Skeletal muscle satellite cell (primary cell): ENCODE results near the gene MCRIP2.

ENCODE experiments used
- H3K27me3 ChIP-seq: 2 replicates; pipeline ENCODE4 v1.7.0; 2013; ENCODE audit warnings: low read length; ENCODE audit not compliant: control insufficient read depth, insufficient read depth
- H3K36me3 ChIP-seq: 2 replicates; pipeline ENCODE4 v1.7.0; 2013; ENCODE audit warnings: mild to moderate bottlenecking, control low read depth, low read length; ENCODE audit not compliant: insufficient read depth
- H3K4me1 ChIP-seq: 2 replicates; pipeline ENCODE4 v1.7.0; 2013; ENCODE audit warnings: low read length; ENCODE audit not compliant: control insufficient read depth, insufficient read depth
- H3K4me2 ChIP-seq: 2 replicates; pipeline ENCODE4 v1.7.0; 2013; ENCODE audit warnings: mild to moderate bottlenecking, low read length
- H3K4me3 ChIP-seq: 2 replicates; pipeline ENCODE4 v1.7.0; 2013; ENCODE audit warnings: low read length
- H3K9ac ChIP-seq: 2 replicates; pipeline ENCODE4 v1.7.0; 2013; ENCODE audit warnings: mild to moderate bottlenecking, low read depth, low read length, moderate library complexity
- H3K9me3 ChIP-seq: replicated peaks from 2 replicates; pipeline ENCODE4 v1.7.0; 2013; ENCODE audit warnings: mild to moderate bottlenecking, control low read depth, low read length

Gene MCRIP2

DNA sequence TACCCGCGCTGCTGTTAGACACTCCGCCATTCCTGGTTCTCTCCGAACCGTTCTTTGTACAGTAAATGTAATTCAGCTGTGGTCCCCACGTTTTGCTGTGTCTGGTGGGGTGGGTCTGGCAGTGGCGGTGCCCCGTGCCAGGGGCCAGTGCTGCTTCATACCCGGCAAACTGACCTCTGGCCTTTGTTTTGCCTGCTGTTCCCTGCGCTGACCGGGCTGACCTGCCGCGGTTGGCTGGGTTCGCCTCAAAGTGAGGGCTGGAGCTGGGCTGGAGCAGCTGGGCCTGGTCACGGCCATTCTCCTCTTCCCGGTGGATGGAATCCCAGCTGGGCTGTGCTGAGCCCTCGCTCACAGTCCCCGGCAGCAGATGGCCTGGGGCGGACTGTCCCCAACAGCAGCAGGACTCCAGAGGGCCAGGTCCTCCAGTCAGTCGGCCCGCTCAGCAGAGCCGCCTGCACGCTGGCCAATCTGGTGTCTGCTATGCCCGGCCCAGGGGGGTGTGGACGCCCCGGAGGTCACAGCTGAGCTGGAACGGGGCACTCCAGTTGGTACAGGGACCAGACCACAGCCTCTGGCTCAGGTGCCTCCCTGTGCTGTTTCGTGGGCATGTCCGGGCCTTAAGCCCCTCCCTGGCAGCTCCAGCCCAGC is 12.3 kb upstream of the MCRIP2 start:
- no peaks in the 10 kb centered on the region for H3K27me3 ChIP-seq
- H3K4me2 ChIP-seq = no peak overlapping the region
- H3K9ac ChIP-seq = no peak overlapping the region
- H3K36me3 ChIP-seq = peaks cover 15% of the 10 kb centered on the region
- H3K4me3 ChIP-seq = no peak overlapping the region
- H3K4me1 ChIP-seq = peaks cover 34% of the 10 kb centered on the region
- H3K9me3 ChIP-seq = no peaks in the 10 kb centered on the region

- Histone ChIP-seq H3K36me3 (peaks cover 16% of the 10 kb centered on the region), H3K4me1 (peaks cover 34% of the 10 kb centered on the region), H3K27me3 (no peaks in the 10 kb centered on the region), H3K4me2 (no peak overlapping the region), H3K9me3 (no peaks in the 10 kb centered on the region), H3K9ac (no peak overlapping the region), H3K4me3 (no peak overlapping the region)
Measured at GRCh38 chr16:629833-630248, 11.8 kb upstream of the MCRIP2 start.

DNA sequence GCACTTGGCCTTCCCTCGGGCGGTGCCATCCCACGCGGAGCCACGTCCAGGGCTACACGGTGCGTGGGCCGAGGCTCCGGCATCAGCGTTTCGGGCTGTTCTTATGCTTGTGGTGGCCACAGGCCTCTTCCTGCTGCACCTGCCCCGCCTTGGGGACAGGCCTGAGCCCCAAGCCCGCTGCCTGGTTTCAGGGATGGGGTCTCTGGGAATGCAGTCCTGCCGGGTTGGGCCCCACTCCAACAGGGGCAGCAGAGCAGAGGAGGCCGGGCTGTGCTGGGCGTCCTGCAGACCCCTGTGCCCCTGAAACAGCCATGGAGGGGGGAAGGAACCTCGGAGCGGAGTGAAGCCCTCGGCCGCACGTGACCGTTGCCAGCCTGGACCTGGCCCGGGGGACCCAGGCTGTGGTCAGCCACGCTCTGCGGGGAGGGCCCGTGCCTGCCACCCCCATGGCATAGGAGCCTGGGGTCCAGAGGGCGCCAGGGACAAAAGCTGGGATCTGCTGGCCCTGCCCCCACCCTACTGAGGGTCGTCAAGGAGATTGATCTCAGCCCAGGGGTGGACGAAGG is 11.3 kb upstream of the MCRIP2 start:
- Histone ChIP-seq H3K9ac (no peak overlapping the region), H3K9me3 (no peaks in the 10 kb centered on the region), H3K27me3 (no peaks in the 10 kb centered on the region), H3K4me1 (peaks cover 35% of the 10 kb centered on the region), H3K36me3 (peaks cover 16% of the 10 kb centered on the region), H3K4me3 (no peak overlapping the region), H3K4me2 (no peak overlapping the region)

DNA sequence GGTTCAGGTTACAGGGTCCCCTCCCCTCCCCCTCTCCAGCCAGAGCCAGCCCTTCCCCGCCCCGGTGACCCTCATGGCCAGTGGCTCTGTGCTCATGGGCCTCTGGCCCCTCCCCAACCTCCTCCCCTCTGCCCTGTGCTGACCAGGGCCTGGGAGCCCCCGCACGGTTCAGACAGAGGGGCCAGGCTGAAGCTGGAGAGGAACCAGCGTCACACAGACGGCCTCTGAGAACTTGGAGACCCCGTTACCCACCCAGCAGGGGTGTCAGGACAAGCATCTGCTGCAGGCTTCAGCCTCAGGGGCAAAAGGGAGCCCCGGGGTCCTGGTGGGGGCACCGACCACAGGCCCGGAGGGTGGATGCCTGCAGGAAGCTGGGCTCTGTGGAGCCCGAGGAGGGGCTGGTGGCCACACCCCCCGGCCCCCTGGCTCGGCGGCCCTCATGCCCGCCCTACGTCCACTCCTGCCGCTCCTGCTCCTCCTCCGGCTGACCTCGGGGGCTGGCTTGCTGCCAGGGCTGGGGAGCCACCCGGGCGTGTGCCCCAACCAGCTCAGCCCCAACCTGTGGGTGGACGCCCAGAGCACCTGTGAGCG is 10.7 kb upstream of the MCRIP2 start, which contains the start of gene WFIKKN1:
Gene WFIKKN1 (plus strand): TSS at position 171 of the 591 bp plus-strand sequence. CDS start 269 bp downstream, at position 440.
- Histone ChIP-seq H3K9me3 (no peaks in the 10 kb centered on the region), H3K4me1 (peaks cover 38% of the 10 kb centered on the region), H3K9ac (no peak within 1 kb of the TSS), H3K4me3 (no peak within 1 kb of the TSS), H3K36me3 (peaks cover 13% of the 10 kb centered on the region), H3K27me3 (no peaks in the 10 kb centered on the region), H3K4me2 (no peak within 1 kb of the TSS)

DNA sequence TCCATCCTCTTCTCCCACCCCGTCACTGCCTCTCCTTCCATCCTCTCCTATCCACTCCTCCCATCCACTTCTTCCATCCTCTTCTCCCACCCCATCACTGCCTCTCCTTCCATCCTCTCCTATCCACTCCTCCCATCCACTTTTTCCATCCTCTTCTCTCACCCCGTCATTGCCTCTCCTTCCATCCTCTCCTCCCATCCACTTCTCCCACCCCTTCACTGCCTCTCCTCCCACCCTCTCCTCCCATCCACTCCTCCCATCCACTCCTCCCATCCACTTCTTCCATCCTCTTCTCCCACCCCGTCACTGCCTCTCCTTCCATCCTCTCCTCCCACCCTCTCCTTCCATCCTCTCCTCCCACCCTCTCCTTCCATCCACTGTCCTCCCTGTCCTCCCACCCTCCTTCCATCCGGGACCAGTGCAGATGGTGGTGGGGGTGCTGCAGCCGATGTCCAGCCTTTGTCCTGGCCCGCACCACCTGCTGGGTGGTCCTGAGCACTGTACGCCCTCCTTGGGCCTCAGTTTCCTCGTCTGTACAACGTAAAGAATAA is 9.7 kb upstream of the MCRIP2 start:
- no peak overlapping the region for H3K4me3 ChIP-seq

GRCh38 chr16:632486-633335 is 8.9 kb upstream of the MCRIP2 start:
- Histone ChIP-seq H3K9ac (no peak overlapping the region), H3K4me1 (peaks cover 29% of the 10 kb centered on the region), H3K27me3 (no peaks in the 10 kb centered on the region), H3K36me3 (peaks cover 8% of the 10 kb centered on the region), H3K4me3 (no peak overlapping the region), H3K9me3 (no peaks in the 10 kb centered on the region), H3K4me2 (no peak overlapping the region)

More for the DNA sequence above, 9.7 kb upstream of the MCRIP2 start:
- Histone ChIP-seq H3K4me2 (no peak overlapping the region), H3K36me3 (peaks cover 8% of the 10 kb centered on the region), H3K9me3 (no peaks in the 10 kb centered on the region), H3K27me3 (no peaks in the 10 kb centered on the region), H3K9ac (no peak overlapping the region), H3K4me1 (peaks cover 32% of the 10 kb centered on the region)

GRCh38 chr16:633336-634050 is 8.1 kb upstream of the MCRIP2 start:
- H3K36me3 ChIP-seq = peaks cover 8% of the 10 kb centered on the region
- no peak overlapping the region for H3K4me2 ChIP-seq
- H3K27me3 ChIP-seq = no peaks in the 10 kb centered on the region
- no peak overlapping the region for H3K4me3 ChIP-seq
- H3K9ac ChIP-seq = no peak overlapping the region
- peaks cover 25% of the 10 kb centered on the region for H3K4me1 ChIP-seq
- no peaks in the 10 kb centered on the region for H3K9me3 ChIP-seq

DNA sequence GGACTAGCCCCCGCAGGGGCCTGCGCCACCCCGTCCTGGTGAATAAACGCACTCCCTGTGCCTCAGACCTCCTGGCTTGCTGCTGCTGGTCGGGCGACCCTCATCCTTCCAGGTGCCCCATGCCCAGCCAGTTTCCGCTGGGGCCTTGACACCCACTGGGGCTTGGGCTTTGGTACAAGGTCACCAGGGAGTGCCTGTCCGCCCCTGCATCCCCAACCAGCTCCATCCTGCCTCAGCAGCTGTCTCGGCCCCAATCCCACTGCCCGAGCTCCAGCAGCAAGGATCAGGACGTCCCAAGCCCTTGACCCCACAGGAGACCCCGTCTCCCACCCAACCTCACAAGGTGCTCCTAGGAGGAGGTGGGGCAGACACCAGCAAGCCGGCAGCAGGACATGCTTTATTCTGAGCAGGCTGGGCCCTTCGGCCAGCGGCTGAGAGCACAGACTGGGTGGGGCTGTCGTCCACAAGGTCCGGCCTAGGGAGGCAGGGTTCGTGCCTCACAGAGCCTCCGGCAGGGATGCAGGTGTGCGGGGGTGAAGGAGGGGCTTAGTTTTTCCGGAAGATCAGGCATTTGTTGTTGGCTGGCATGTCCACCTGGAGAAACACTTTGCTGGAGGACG is 7.5 kb upstream of the MCRIP2 start:
- Histone ChIP-seq H3K9ac (no peak overlapping the region), H3K4me1 (peaks cover 25% of the 10 kb centered on the region)

GRCh38 chr16:634996-635395 is 6.6 kb upstream of the MCRIP2 start:
- H3K9me3 ChIP-seq = no peaks in the 10 kb centered on the region
- peaks cover 22% of the 10 kb centered on the region for H3K4me1 ChIP-seq
- no peaks in the 10 kb centered on the region for H3K27me3 ChIP-seq
- H3K4me2 ChIP-seq = peak overlapping the region; percentile 100
- H3K4me3 ChIP-seq = peak overlapping the region; percentile 90
- H3K36me3 ChIP-seq = peaks cover 8% of the 10 kb centered on the region
- H3K9ac ChIP-seq = peak overlapping the region; percentile 80

More for the DNA sequence above, 7.5 kb upstream of the MCRIP2 start:
- Histone ChIP-seq H3K9me3 (no peaks in the 10 kb centered on the region), H3K4me3 (no peak overlapping the region), H3K36me3 (peaks cover 8% of the 10 kb centered on the region), H3K4me2 (no peak overlapping the region), H3K27me3 (no peaks in the 10 kb centered on the region)

DNA sequence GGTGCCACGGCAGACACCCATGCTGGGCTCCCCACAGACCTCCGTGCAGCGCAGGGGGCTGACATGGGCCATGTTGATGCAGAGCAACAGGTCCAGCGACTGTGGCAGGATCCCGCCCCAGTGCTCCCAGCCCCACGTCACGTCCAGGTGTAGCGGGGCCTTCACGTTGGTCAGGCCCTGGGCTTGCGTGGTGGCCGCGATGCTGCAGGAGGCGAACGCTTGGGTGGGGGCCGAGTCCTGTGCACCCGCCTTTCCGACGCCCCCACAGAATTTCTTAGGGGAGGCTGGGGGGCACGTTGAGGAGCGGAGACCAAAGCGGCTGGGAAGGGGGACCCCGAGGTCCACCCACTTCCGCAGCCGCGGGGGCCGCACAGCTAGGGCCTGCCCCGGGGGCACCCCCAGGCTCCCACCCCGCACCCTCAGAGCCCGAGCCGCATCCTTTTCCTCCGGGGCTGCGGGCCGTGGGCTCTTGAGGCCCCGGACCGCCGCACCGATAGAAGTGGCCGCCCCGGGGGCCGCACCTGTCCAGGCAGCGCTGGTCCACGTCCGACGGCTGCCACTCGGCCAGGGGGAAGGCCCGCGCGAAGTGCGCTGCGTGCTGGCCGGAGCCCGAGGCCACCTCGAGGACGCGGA is 5.9 kb upstream of the MCRIP2 start:
- Histone ChIP-seq H3K4me3 (peak overlapping the region; percentile 90), H3K27me3 (no peaks in the 10 kb centered on the region), H3K36me3 (peaks cover 8% of the 10 kb centered on the region), H3K4me1 (peaks cover 15% of the 10 kb centered on the region), H3K9me3 (no peaks in the 10 kb centered on the region), H3K9ac (peak overlapping the region; percentile 80), H3K4me2 (peak overlapping the region; percentile 100)
